Measurements from ENCODE around the gene FLOT1. TPM values are rescaled to one million over a fixed set of nuclear protein-coding genes. Genes with fewer than 3 reads are reported as not detected.

The FLOT1 gene
- total and polyA plus RNA-seq, 11 donors, result 166 to 310 (median 225) TPM

- Histone ChIP-seq H3K4me3 (no peak overlapping the region), H3K36me3 (no peaks in the 10 kb centered on the region), H3K9me3 (no peaks in the 10 kb centered on the region), H3K4me1 (peaks cover 0 to 68% (median under 1%) of the 10 kb centered on the region in 12 donors), H3K27ac (peak overlapping the region in 2 of 12 donors; percentile 57 to 74), H3K27me3 (no peaks in the 10 kb centered on the region)
- TF ChIP-seq, protein P1, sequence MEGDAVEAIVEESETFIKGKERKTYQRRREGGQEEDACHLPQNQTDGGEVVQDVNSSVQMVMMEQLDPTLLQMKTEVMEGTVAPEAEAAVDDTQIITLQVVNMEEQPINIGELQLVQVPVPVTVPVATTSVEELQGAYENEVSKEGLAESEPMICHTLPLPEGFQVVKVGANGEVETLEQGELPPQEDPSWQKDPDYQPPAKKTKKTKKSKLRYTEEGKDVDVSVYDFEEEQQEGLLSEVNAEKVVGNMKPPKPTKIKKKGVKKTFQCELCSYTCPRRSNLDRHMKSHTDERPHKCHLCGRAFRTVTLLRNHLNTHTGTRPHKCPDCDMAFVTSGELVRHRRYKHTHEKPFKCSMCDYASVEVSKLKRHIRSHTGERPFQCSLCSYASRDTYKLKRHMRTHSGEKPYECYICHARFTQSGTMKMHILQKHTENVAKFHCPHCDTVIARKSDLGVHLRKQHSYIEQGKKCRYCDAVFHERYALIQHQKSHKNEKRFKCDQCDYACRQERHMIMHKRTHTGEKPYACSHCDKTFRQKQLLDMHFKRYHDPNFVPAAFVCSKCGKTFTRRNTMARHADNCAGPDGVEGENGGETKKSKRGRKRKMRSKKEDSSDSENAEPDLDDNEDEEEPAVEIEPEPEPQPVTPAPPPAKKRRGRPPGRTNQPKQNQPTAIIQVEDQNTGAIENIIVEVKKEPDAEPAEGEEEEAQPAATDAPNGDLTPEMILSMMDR (IDR thresholded peaks at IDR 0.05), result no peak
- intact Hi-C loops (cut with DNase I), result no loop called here
- DNase-seq (no peak), ATAC-seq (peak in 3 of 4 donors; percentile 66 to 72 (median 70))
- WGBS, 4 donors, result 63 to 78% (median 72%) methylated on average over 5 of the region's 5 CpGs
Measured at GRCh38 chr6:30787954-30788353, 45.5 kb upstream of the FLOT1 start.

DNA sequence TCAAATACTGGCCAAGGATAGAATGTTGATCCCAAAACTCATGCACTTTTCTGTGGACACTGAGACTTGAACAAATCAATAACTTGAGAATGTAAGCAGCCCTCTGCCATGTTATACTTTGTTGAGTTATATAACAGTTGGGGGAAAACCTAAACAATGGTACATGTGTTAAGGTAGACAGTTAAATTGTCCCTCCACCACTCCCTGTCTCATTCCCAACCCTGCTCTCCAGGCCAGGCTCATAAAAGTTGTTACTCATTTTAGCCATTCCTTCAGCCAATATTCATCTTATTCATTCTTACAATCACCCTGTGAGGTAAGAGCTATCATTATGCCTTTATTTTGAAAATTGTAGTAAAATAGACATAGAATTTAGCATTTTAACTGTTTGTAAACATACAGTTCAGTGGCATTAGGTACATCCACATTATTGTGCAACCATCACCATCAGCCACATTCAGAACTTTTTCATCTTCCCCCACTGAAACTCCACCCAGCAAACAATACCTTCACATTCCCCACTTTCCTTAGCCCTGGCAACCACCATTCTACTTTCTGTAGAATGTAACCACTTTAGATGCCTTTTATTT is 40.0 kb upstream of the FLOT1 start:
- intact Hi-C loops (cut with DNase I), result loop anchor here in 6 of 10 donors (5.0 kb wide), 1 partner anchor 40 kb away; the partner anchor contains the start of genes FLOT1 (in 6 of the 6) and IER3 (in 6 of the 6)
- H3K4me3 ChIP-seq, result peak overlapping the region in 7 of 12 donors; percentile 13 to 29 (median 21)
- peak overlapping the region; percentile 72 to 97 (median 94) for H3K27ac ChIP-seq
- no peak for DNase-seq
- no peaks in the 10 kb centered on the region for H3K27me3 ChIP-seq
- no peaks in the 10 kb centered on the region for H3K9me3 ChIP-seq
- TF ChIP-seq POLR2A (IDR thresholded peaks at IDR 0.05), result no peak
- TF ChIP-seq, protein P1 (IDR thresholded peaks at IDR 0.05), result no peak
- ATAC-seq, result peak in 2 of 4 donors; percentile 6 to 16
- no peaks in the 10 kb centered on the region for H3K36me3 ChIP-seq
- peaks cover 0 to 97% (median 44%) of the 10 kb centered on the region in 12 donors for H3K4me1 ChIP-seq

DNA sequence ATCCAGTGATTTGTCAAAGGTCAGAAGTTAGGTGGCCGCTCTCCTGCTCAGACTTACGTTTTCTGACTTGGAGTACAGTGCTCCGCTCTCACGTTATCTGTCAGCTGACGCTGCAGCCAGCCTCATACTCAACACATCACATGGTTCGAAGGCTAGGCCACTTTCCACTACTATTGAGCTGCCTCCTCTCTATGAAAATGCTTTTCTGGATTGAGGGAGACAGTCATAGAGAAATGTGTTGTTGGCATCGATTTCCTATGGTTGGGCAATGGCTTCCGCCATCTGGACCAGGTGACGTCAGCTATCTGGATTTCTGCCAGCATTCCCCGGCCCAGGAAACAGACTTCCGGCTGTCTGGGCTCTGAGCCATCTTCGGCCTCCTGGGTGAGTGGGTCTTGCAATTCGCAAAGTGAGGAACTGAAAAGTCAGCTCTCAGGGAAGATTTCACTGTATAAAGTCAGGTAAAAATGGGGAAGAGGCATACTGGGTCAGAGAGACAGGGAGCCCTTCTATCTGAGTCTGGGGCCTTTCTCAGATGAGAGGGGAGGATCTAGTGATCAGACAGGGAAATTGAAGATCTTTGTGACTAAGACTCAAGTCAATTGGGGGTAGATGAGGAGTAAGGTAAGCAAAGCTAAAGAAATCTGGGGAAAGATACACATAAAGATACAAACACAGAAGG is 39.4 kb upstream of the FLOT1 start:
- H3K36me3 ChIP-seq, result no peaks in the 10 kb centered on the region
- 2 to 6% (median 3%) methylated on average over 13 of the region's 13 CpGs for WGBS, 4 donors
- H3K27me3 ChIP-seq, result no peaks in the 10 kb centered on the region
- peak overlapping the region; percentile 72 to 97 (median 94) for H3K27ac ChIP-seq
- H3K4me1 ChIP-seq, result peaks cover 0 to 96% (median 44%) of the 10 kb centered on the region in 12 donors
- peak overlapping the region in 10 of 12 donors; percentile 0 to 32 (median 18) for H3K4me3 ChIP-seq
- TF ChIP-seq, protein P1 (IDR thresholded peaks at IDR 0.05), result no peak
- TF ChIP-seq POLR2A (IDR thresholded peaks at IDR 0.05), result peak in 1 of 2 donors; percentile 51
- peak; percentile 87 to 96 (median 92) for ATAC-seq
- peak; percentile 97 to 98 (median 97) for DNase-seq
- no peaks in the 10 kb centered on the region for H3K9me3 ChIP-seq
- intact Hi-C loops (cut with DNase I), result loop anchor here in 7 of 10 donors (2.0 to 5.0 kb wide), 3 partner anchors 29 to 40 kb away; partner anchors contain the start of genes FLOT1 (in 7 of the 7) and IER3 (in 6 of the 7)

DNA sequence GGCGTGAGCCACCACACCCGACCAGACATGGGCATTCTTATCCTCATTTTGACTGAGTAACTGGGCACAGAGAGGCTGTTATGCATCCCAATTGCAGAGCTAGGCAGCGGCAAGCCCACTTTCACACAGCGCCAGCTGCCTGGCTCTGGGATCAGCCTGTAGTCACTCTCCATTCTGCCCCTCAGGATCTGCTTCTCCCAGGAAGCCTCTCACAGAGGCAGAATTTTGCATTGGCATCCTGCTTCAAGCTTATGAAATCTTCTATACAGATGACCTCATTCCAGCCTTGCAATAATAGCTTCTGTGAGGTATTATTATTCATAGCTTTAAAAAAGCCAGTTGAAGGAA is 38.9 kb upstream of the FLOT1 start:
- intact Hi-C loops (cut with DNase I), result loop anchor here in 7 of 10 donors (2.0 to 5.0 kb wide), 3 partner anchors 29 to 39 kb away; partner anchors contain the start of genes FLOT1 (in 7 of the 7) and IER3 (in 6 of the 7)
- Histone ChIP-seq H3K27me3 (no peaks in the 10 kb centered on the region), H3K4me3 (peak overlapping the region in 10 of 12 donors; percentile 0 to 32 (median 18)), H3K4me1 (peaks cover 0 to 94% (median 44%) of the 10 kb centered on the region in 12 donors), H3K9me3 (no peaks in the 10 kb centered on the region), H3K36me3 (no peaks in the 10 kb centered on the region), H3K27ac (peak overlapping the region; percentile 72 to 97 (median 94))
- DNase-seq, result peak in 3 of 5 donors; percentile 29 to 43 (median 43)
- no peak for TF ChIP-seq POLR2A (IDR thresholded peaks at IDR 0.05)
- TF ChIP-seq, protein P1 (IDR thresholded peaks at IDR 0.05), result no peak
- WGBS, 4 donors, result 83 to 90% (median 87%) methylated on average over 2 to 4 of the region's 4 CpGs
- ATAC-seq, result peak in 3 of 4 donors; percentile 13 to 58 (median 39)
